NCI-H2196 treated with DMSO at 0.1 percent for 48 hours (cell line): Measurements from ENCODE around the gene HTR1D.

Experiments
- DNase-seq: peaks from one replicate; lab custom pipeline; 2025; ENCODE audit not compliant: unreplicated experiment; lab: John Stamatoyannopoulos, UW

HTR1D gene

GRCh38 chr1:23152966-23153684 lies 64.2 kb downstream of the HTR1D start:
- no peak for DNase-seq

GRCh38 chr1:23150742-23151141 lies 66.6 kb downstream of the HTR1D start:
- no peak for DNase-seq

- DNase-seq, result no peak
Observed at GRCh38 chr1:23150125-23150524, 67.2 kb downstream of the HTR1D start.

GRCh38 chr1:23149114-23149513 lies 68.2 kb downstream of the HTR1D start:
- DNase-seq, result no peak

GRCh38 chr1:23148084-23148483 lies 69.2 kb downstream of the HTR1D start:
- DNase-seq, result no peak
